Measurements from ENCODE around the gene NTRK1. TPM values are rescaled to one million over a fixed set of nuclear protein-coding genes. Genes with fewer than 3 reads are reported as not detected.

Gene NTRK1
- total RNA-seq, 4 donors from 2014 or later = 0.23 TPM; not detected in 3

GRCh38 chr1:156840186-156840897 lies 20.3 kb upstream of the NTRK1 start:
- H3K4me3 ChIP-seq (ENCODE audit: low read depth, poor library complexity, severe bottlenecking) = no peak overlapping the region
- TF ChIP-seq CTCF (IDR thresholded peaks at IDR 0.05) = no peak
- TF ChIP-seq POLR2A (IDR thresholded peaks at IDR 0.05) = no peak
- 63 to 71% methylated on average over 8 of the region's 8 CpGs for WGBS, 2 donors
- DNase-seq (ENCODE audit: low spot score in 2 of 2) = no peak
- intact Hi-C loops (cut with DNase I; ENCODE audit: low total_unique reads) = no loop called here

GRCh38 chr1:156840898-156841279 lies 19.8 kb upstream of the NTRK1 start:
- TF ChIP-seq CTCF (IDR thresholded peaks at IDR 0.05) (no peak), POLR2A (IDR thresholded peaks at IDR 0.05) (no peak)
- no peak overlapping the region for H3K4me3 ChIP-seq (ENCODE audit: low read depth, poor library complexity, severe bottlenecking)
- no peak for DNase-seq (ENCODE audit: low spot score in 2 of 2)
- intact Hi-C loops (cut with DNase I; ENCODE audit: low total_unique reads) = no loop called here
- 63 to 64% methylated on average over 14 of the region's 14 CpGs for WGBS, 2 donors

- no peak for DNase-seq (ENCODE audit: low spot score in 2 of 2)
- 63 to 70% methylated on average over 15 to 16 of the region's 16 CpGs for WGBS, 2 donors
- no peak for TF ChIP-seq POLR2A (IDR thresholded peaks at IDR 0.05)
- no peak for TF ChIP-seq CTCF (IDR thresholded peaks at IDR 0.05)
- intact Hi-C loops (cut with DNase I; ENCODE audit: low total_unique reads) = no loop called here
- H3K4me3 ChIP-seq (ENCODE audit: low read depth, poor library complexity, severe bottlenecking) = no peak overlapping the region
These were observed 19.3 kb upstream of the NTRK1 start for GRCh38 chr1:156841295-156841855.

- 76 to 77% methylated on average over 9 of the region's 9 CpGs for WGBS, 2 donors
- H3K4me3 ChIP-seq (ENCODE audit: low read depth, poor library complexity, severe bottlenecking) = no peak overlapping the region
- intact Hi-C loops (cut with DNase I; ENCODE audit: low total_unique reads) = no loop called here
- DNase-seq (ENCODE audit: low spot score in 2 of 2) = no peak
- no peak for TF ChIP-seq POLR2A (IDR thresholded peaks at IDR 0.05)
- no peak for TF ChIP-seq CTCF (IDR thresholded peaks at IDR 0.05)
These were observed 17.9 kb upstream of the NTRK1 start for GRCh38 chr1:156842618-156843300.

GRCh38 chr1:156844102-156844501 lies 16.6 kb upstream of the NTRK1 start:
- TF ChIP-seq CTCF (IDR thresholded peaks at IDR 0.05) = no peak
- no peak for TF ChIP-seq POLR2A (IDR thresholded peaks at IDR 0.05)
- 56 to 58% methylated on average over 6 of the region's 6 CpGs for WGBS, 2 donors
- H3K4me3 ChIP-seq (ENCODE audit: low read depth, poor library complexity, severe bottlenecking) = no peak overlapping the region
- no peak for DNase-seq (ENCODE audit: low spot score in 2 of 2)
- intact Hi-C loops (cut with DNase I; ENCODE audit: low total_unique reads) = no loop called here

Measured in lower leg skin (tissue), 4 donors.